ENCODE data around the gene SESN2.
A peak's percentile ranks its signal among the peaks of the same experiment; 100 is the strongest.

SESN2 gene, protein sequence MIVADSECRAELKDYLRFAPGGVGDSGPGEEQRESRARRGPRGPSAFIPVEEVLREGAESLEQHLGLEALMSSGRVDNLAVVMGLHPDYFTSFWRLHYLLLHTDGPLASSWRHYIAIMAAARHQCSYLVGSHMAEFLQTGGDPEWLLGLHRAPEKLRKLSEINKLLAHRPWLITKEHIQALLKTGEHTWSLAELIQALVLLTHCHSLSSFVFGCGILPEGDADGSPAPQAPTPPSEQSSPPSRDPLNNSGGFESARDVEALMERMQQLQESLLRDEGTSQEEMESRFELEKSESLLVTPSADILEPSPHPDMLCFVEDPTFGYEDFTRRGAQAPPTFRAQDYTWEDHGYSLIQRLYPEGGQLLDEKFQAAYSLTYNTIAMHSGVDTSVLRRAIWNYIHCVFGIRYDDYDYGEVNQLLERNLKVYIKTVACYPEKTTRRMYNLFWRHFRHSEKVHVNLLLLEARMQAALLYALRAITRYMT

DNA sequence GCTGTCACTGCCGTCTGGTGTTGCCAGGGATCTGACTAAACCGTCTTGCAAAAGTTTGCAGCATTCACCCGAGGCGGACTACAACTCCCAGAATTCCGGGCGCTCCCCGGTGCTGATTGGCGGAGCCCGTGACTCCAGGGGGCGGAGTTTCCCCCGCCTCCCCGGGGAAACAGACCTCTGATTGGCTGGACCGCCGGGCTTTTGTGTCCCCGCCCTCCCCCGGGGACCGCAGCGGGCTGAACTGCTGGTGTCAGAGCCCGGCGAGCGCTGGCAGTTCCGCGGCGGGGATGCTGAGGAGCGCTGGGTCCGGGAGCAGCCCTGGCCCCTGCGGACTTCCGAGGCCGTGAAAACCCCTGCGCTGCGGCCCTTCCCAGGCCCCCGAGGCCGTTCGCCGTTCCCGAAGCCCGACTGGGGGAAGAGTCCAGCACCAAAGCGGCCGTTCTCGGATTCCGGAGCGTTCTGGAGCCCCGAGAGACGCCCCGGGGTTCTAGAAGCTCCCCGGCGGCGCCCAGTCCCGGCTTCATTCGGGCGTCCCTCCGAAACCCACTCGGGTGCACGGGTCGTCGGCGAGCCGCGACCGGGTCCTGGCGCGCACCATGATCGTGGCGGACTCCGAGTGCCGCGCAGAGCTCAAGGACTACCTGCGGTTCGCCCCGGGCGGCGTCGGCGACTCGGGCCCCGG lies at the start of gene SESN2:
Gene SESN2 (plus strand): TSS at position 267 of the 682 bp plus-strand sequence. CDS start 330 bp downstream, at position 597.
- peak; percentile 98 for DNase-seq (ENCODE audit: low read depth in 2 of 2)

- no peak for DNase-seq (ENCODE audit: low read depth in 2 of 2)
These were observed 49.6 kb upstream of the SESN2 start for GRCh38 chr1:28209700-28210099.

DNA sequence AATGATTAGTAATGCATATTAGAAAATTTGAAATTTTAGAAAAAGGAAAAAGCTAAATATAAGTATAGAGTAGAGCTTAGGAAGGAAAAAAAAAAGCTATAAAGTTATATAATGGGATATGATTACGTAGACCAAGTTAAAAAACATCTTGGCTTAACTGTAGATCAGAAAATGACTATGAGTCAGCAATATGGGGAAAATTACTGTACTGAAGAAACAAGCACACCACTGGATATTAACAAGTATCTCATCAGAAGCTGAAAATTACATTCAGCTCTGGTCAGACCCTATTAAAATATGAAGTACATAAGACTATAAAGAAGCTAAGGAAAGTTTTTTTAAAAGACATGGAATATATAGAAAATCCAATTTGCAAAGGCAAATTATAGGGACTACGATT lies 46.0 kb upstream of the SESN2 start:
- no peak for DNase-seq (ENCODE audit: low read depth in 2 of 2)

- DNase-seq (ENCODE audit: low read depth in 2 of 2): no peak
These were observed 30.2 kb upstream of the SESN2 start for GRCh38 chr1:28229089-28229488.

DNA sequence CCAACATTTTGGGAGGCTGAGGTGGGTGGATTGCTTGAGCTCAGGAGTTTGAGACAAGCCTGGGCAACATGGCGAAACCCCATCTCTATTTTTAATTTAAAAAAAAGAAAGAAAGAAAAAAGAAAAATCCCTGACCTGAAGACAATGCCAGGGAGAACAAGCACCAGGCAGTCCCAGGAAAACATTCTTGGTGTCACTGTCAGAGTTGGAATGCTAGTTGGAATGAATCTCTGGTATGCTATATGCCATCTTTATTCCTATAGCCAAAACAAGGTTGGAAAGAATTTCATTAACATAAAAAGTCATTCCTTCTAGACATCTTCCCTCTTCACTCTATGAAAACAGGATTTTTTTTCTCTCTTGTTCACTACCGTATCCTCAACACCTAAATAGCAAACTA lies 29.3 kb upstream of the SESN2 start:
- DNase-seq (ENCODE audit: low read depth in 2 of 2): no peak

DNA sequence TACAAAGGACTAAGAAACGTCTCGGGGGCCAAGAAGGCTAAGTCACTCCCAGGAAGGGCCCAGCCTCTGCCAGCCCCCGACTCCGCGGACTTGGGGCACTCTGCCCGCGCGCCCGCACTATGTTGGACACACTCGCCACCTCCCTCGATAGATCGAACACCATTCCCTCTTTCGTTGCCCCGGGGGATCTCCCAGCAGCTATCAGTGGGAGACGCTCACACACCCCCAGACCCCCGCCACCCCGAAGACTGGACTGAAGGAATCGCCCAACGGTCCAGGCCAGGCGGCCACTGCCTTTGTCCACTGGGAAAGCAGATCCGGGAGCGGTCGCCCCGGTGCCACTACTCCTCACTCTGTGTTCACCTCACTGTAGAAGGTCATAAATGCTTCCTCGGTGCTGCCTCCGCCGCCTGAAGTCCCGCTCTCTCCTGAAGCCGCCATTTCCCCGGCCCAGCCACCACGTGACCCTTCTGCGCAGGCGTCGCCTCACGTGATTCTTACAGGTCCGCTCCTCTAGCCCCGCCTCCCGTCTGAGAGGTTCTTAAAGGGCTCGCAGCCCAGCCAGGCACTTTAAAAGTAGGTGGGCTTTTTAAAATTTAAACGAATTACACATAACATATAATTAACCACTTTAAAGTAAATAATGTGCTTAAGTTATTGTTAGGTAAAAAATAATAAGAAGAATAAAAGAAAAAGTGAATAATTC lies 26.6 kb upstream of the SESN2 start, which contains the start of gene DNAJC8:
Gene DNAJC8 (minus strand): TSS at position 472 of the 706 bp plus-strand sequence. CDS start 31 bp downstream, at position 441.
- DNase-seq (ENCODE audit: low read depth in 2 of 2): peak; percentile 93 to 95

DNA sequence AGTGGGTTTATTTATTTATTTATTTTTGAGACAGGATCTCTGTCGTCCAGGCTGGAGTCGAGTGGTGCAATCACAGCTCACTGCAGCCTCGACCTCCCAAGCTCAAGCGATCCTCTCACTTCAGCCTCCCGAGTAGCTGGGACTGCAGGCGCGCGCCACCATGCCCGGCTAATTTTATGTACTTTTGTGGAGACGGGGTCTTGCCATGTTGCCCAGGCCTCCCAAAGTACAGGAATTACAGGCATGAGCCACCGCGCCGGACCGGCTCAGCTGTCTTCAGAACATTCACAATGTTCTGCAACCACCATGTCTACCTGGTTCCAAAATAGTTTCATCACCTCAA lies 26.1 kb upstream of the SESN2 start:
- no peak for DNase-seq (ENCODE audit: low read depth in 2 of 2)

DNA sequence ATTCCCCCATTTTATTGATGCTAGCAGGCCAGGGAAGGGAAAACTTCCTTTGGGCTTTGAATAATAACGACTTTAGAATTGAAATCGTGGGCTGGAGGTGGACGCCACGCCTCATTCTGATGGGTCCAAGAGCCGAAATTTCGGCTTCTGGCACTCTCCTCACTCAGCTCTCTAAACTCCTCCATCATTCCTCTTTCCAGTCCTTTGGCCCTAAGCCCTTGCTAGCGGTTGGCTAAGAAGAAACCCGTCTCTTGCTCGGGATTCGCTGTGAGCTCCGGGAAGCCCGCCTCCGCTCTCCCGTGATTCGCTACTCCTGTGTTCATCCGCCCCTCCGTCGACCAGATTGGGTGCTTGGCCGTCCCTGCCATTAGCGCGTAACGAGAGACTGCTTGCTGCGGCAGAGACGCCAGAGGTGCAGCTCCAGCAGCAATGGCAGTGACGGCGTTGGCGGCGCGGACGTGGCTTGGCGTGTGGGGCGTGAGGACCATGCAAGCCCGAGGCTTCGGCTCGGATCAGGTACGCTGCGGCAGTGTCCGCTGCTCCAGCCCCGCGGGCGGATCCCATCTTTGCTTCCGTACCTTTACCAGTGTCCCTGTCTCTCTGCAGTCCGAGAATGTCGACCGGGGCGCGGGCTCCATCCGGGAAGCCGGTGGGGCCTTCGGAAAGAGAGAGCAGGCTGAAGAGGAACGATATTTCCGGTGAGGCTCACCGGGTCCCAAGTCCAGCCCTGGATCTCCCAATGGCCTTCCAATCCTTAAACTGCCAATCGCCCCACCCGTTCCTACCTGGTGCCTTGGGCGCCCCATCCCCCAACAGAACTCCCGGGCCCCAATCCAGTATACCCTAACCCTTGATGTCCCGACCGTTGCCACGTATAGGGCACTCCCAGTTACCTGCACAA lies 23.3 kb upstream of the SESN2 start, which contains the start of gene ATP5IF1:
Gene ATP5IF1 (plus strand): TSS at position 370 of the 901 bp plus-strand sequence. CDS start 60 bp downstream, at position 430.
- DNase-seq (ENCODE audit: low read depth in 2 of 2): peak; percentile 90 to 91

DNA sequence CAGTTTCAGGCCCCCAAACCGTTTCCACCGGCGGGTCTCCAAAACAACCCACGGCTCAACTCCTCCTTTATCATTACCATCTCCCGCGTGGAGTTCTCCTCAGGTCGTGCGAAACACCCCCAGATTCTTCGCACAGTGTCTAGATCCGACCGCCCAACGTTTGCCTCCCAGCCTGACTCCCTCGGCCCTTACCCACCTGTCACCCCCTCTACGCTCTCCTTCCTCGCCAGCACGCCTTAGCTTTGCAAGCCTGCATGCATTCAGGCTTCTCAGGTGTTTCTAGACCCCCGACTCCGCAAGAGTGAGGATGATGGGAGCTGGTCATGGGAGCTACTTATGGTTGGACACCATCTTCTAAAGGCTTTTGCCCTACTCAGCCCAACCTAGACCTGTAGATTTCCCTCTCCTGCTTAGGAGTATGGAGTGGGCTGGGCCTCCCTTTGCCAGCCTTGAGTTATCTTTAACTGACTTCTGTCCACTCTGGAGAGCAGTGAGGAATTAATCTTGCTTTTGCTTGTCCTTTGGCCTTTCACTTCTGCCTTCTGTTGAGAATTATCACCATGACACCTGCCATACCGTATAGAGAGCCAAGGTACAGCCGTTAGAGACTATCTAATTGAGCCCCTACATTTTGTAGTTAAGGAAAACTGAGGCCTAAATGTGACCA lies 22.5 kb upstream of the SESN2 start:
- no peak for DNase-seq (ENCODE audit: low read depth in 2 of 2)

DNA sequence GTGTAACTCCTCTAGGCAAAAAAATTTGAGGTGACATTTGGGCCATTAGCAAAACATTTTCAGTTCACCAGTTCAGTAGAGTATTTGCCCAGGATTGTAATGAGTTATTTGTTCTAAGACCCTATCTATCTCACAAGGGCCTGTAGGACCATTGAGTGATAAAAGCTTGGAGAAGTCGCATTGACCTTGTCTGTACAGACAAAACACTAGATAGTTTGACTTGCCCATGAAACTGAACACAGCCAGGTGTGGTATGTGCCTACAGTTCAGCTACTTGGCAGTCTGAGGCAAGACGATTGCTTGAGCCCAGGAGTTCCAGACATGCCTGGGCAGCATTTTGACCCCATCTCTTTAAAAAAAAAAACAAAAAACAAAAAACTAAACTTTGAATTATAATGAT lies 20.3 kb upstream of the SESN2 start:
- no peak for DNase-seq (ENCODE audit: low read depth in 2 of 2)

DNA sequence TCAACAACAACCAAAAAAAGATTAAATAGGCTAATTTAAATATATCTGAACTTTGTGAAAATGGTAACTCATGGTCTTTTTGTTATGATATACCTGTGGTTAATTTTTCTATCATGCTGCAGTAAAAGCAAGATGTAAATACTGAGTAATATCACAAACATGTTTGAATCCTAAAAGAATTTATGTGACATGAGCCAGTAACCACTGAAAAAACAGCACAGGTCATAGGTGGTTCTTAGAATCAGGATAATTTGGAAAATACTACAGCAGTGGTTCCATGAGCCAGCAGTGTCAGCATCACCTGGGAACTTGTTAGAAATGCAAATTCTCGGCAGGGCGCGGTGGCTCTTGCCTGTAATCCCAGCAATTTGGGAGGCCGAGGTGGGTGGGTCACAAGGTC lies 19.3 kb upstream of the SESN2 start:
- no peak for DNase-seq (ENCODE audit: low read depth in 2 of 2)

GRCh38 chr1:28241638-28242241 lies 17.6 kb upstream of the SESN2 start:
- no peak for DNase-seq (ENCODE audit: low read depth in 2 of 2)

- DNase-seq (ENCODE audit: low read depth in 2 of 2): no peak
These were observed 15.5 kb upstream of the SESN2 start for GRCh38 chr1:28243685-28244311.

DNA sequence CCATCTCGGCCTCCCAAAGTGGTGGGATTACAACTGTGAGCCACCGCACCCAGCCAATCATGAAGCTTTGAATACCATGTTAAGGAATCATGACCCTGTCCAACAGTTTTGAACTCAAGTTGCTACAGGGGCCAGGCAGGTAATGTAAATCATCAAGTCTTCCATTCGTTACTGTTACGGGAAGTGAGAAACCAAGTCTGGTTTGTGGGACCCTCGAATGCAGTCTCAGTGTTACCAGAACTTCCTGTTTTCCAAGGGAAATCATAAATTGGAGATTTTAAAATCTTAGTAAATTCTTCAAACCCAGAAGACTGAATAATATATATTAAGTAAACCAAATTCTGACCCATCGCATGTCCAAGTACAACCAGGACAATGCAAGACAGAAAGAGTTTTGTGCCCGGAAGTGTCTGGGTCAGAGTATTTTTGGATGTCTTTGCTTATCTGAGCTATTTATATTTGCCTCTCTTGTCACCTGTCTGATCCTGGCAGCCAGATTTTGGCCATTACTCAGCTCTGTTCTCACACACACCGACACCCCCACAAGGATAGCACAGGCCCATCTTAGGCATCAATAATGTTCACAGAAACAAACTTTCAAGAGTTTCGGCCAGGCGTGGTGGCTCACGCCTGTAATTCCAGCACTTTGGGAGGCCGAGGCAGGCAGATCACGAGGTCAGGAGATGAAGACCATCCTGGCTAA lies 14.6 kb upstream of the SESN2 start:
- no peak for DNase-seq (ENCODE audit: low read depth in 2 of 2)

GRCh38 chr1:28246427-28246832 lies 12.9 kb upstream of the SESN2 start:
- no peak for DNase-seq (ENCODE audit: low read depth in 2 of 2)

DNA sequence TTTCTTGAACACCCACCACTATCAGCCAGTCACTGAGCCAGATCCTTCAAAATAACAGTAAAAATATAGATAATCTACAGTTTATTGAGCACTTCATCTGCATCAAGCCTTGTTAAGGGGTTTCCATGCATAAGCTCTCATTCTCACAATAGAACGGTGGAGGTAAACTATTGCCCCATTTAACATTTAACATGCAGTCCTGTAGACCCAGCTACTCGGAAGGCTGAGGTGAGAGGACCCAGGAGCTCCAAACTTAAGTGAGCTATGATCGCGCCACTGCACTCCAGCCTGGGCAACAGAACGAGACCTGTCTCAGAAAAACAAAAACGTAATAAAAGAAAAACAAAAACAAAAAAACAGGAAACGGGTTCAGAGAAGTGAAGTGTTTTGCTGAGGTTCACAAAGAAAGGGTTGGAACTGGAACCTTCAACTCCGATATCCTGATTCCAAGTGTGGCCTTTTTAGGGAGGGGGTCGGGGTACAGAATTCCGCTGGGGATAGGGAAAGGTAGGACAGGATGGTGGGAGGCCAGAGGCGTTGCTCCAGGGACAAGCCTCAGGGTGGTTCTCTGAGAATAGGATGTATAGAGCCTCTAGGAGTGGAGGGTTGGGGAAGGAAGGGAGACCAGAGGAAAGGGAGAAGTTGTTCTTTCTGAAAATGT lies 11.6 kb upstream of the SESN2 start:
- DNase-seq (ENCODE audit: low read depth in 2 of 2): no peak

GRCh38 chr1:28248273-28249012 lies 10.9 kb upstream of the SESN2 start:
- peak; percentile 74 to 78 for DNase-seq (ENCODE audit: low read depth in 2 of 2)

Measured in activated CD4-positive, alpha-beta T cell treated with anti-CD3 and anti-CD28 coated beads for 24 hours (primary cell).